Measurements from ENCODE around the gene PDE2A. TPM values are rescaled to one million over a fixed set of nuclear protein-coding genes. Genes with fewer than 3 reads are reported as not detected.

PDE2A gene
- total and polyA plus RNA-seq, 10 of the 15 experiments (the other 5 are each of a cell fraction or from before 2014, with no cell fraction given) = 0.06 to 0.15 (median 0.11) TPM; not detected in 6

DNA sequence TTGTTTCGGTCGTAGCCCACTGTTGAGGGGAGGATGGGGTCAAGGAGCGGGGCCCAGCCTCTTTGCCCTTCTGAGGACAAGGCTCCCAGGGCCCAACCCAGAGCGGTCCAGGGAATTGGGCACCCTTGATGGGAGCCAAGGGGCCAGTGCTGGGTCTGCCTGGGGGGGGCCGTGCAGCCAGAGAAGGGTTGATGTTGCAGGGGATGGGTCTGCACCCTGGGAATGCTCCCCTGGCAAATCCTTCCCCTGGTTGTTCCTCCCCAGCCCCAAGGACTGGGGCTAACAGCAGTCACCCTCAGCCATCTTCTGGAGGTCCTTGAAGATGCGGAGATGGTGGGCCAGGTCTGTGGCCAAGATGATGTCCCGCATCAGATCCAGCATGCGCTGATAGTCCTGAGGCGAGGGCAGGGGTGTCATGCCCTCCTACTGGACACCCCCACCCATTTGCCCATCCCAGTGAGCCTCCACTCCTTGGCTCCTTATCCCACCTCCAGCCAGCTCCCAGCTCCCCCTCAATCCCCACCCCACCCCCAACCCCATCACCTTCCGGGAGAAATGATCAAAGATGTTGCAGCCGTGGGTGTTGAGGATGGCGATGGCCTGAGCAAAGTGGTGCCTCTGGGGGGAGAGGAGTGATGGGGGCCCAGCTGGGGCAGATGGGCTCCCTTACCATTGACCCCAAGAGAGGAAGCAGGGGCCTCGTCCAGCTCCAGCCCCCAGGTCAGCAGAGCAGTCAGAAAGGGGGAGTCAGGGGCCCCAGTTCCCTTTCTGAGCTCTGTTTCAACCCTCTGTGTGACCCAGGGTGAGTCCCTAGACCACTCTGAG is 95.0 kb downstream of the PDE2A start:
- Histone ChIP-seq H3K4me1 (ENCODE audit: control insufficient read depth, insufficient read depth, low read length) (no peaks in the 10 kb centered on the region), H3K4me2 (ENCODE audit: control insufficient read depth, insufficient read depth) (no peak overlapping the region), H3K9ac (ENCODE audit: control insufficient read depth, insufficient read depth, low read length) (no peak overlapping the region), H3K4me3 (no peak overlapping the region), H3K27ac (ENCODE audit: control insufficient read depth, insufficient read depth) (no peak overlapping the region), H3K79me2 (ENCODE audit: control insufficient read depth, insufficient read depth, low read length) (no peaks in the 10 kb centered on the region), H3K36me3 (ENCODE audit: control insufficient read depth in 2 of 2, insufficient read depth in 2 of 2, low read length in 1 of 2) (no peaks in the 10 kb centered on the region), H4K20me1 (ENCODE audit: control insufficient read depth, insufficient read depth) (no peaks in the 10 kb centered on the region), H2AFZ (ENCODE audit: control insufficient read depth, low read depth, low read length) (no peak overlapping the region), H3K9me3 (replicated peaks; ENCODE audit: control insufficient read depth, insufficient read depth, low read length) (no peaks in the 10 kb centered on the region), H3K27me3 (replicated peaks in 1 of 2; ENCODE audit: control insufficient read depth in 2 of 2, insufficient read depth in 2 of 2, low read length in 1 of 2) (no peaks in the 10 kb centered on the region; a peak in 1 of 4 replicates)
- ChIA-PET CTCF (interaction anchor here (0.7 to 0.9 kb wide), 2 partner anchors 56 to 108 kb away, joined by 3 to 4 read pairs; no protein-coding TSS in a partner anchor), RAD21 (ENCODE audit: unreplicated experiment) (interaction anchor here (0.8 kb wide), 1 partner anchor 108 kb away, joined by 4 read pairs; no protein-coding TSS in a partner anchor), SMC1A (ENCODE audit: uncharacterized antibody, unreplicated experiment) (no interaction called here), POLR2A (no interaction called here)
- DNase-seq (ENCODE audit: low read depth, low spot score) (no peak), ATAC-seq (no peak), FAIRE-seq (no peak)
- TF ChIP-seq, protein P1, sequence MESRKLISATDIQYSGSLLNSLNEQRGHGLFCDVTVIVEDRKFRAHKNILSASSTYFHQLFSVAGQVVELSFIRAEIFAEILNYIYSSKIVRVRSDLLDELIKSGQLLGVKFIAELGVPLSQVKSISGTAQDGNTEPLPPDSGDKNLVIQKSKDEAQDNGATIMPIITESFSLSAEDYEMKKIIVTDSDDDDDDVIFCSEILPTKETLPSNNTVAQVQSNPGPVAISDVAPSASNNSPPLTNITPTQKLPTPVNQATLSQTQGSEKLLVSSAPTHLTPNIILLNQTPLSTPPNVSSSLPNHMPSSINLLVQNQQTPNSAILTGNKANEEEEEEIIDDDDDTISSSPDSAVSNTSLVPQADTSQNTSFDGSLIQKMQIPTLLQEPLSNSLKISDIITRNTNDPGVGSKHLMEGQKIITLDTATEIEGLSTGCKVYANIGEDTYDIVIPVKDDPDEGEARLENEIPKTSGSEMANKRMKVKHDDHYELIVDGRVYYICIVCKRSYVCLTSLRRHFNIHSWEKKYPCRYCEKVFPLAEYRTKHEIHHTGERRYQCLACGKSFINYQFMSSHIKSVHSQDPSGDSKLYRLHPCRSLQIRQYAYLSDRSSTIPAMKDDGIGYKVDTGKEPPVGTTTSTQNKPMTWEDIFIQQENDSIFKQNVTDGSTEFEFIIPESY (IDR thresholded peaks at IDR 0.05) = no peak
- TF ChIP-seq ZBED1 (IDR thresholded peaks at IDR 0.05; ENCODE audit: borderline replicate concordance) = no peak
- TF ChIP-seq, protein P2, sequence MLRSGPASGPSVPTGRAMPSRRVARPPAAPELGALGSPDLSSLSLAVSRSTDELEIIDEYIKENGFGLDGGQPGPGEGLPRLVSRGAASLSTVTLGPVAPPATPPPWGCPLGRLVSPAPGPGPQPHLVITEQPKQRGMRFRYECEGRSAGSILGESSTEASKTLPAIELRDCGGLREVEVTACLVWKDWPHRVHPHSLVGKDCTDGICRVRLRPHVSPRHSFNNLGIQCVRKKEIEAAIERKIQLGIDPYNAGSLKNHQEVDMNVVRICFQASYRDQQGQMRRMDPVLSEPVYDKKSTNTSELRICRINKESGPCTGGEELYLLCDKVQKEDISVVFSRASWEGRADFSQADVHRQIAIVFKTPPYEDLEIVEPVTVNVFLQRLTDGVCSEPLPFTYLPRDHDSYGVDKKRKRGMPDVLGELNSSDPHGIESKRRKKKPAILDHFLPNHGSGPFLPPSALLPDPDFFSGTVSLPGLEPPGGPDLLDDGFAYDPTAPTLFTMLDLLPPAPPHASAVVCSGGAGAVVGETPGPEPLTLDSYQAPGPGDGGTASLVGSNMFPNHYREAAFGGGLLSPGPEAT (IDR thresholded peaks at IDR 0.05; ENCODE audit: low read depth) = no peak
- no peak for TF ChIP-seq TARDBP (IDR thresholded peaks at IDR 0.05; ENCODE audit: borderline replicate concordance)
- no peak for TF ChIP-seq SUPT20H (IDR thresholded peaks at IDR 0.05; ENCODE audit: borderline replicate concordance, control insufficient read depth, low read depth, low read length)
- TF ChIP-seq TBL1XR1 (IDR thresholded peaks at IDR 0.05; ENCODE audit: low read depth, low read length) = no peak
- TF ChIP-seq, protein P3, sequence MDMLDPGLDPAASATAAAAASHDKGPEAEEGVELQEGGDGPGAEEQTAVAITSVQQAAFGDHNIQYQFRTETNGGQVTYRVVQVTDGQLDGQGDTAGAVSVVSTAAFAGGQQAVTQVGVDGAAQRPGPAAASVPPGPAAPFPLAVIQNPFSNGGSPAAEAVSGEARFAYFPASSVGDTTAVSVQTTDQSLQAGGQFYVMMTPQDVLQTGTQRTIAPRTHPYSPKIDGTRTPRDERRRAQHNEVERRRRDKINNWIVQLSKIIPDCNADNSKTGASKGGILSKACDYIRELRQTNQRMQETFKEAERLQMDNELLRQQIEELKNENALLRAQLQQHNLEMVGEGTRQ (IDR thresholded peaks at IDR 0.05; ENCODE audit: borderline replicate concordance, low read depth, low read length) = no peak
- TF ChIP-seq SMAD1 (IDR thresholded peaks at IDR 0.05; ENCODE audit: low read depth, partially characterized antibody) = no peak
- TF ChIP-seq SUZ12 (IDR thresholded peaks at IDR 0.05; ENCODE audit: unreplicated experiment) = no peak
- no peak for TF ChIP-seq YBX1 (IDR thresholded peaks at IDR 0.05)
- no peak for TF ChIP-seq CBFB (IDR thresholded peaks at IDR 0.05; ENCODE audit: low read depth)
- intact Hi-C loops (cut with micrococcal nuclease; ENCODE audit: unreplicated experiment) (no loop called here), in situ Hi-C loops (cut with MboI) (loop anchor here (10.0 kb wide), 1 partner anchor 104 kb away; no protein-coding TSS in a partner anchor)
- WGBS (ENCODE audit: insufficient coverage, insufficient replicate concordance, low lambda C conversion rate, missing lambda C conversion rate) = 21% methylated on average over 12 of the region's 13 CpGs
- no TSS peak for BruUV-seq (replicated peaks)
